ELR (cell line): ENCODE measurements around the gene NR1I3.
"Not testable (repeated sequence)": the region's sequence is repeated elsewhere in the genome, so short reads cannot be mapped to it uniquely, and the experiment has no call there.

ENCODE experiments used
- DNase-seq: peaks from one replicate; pipeline ENCODE4 v3.0.0-alpha.2; 2015; ENCODE audit warnings: low read depth

The NR1I3 gene, protein sequence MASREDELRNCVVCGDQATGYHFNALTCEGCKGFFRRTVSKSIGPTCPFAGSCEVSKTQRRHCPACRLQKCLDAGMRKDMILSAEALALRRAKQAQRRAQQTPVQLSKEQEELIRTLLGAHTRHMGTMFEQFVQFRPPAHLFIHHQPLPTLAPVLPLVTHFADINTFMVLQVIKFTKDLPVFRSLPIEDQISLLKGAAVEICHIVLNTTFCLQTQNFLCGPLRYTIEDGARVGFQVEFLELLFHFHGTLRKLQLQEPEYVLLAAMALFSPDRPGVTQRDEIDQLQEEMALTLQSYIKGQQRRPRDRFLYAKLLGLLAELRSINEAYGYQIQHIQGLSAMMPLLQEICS

GRCh38 chr1:161238039-161238473 is at the start of gene NR1I3:
TSS of gene NR1I3 (minus strand) at chr1:161238203. CDS start at chr1:161236565, 1,638 bp downstream.
- DNase-seq: peak; percentile 46

DNA sequence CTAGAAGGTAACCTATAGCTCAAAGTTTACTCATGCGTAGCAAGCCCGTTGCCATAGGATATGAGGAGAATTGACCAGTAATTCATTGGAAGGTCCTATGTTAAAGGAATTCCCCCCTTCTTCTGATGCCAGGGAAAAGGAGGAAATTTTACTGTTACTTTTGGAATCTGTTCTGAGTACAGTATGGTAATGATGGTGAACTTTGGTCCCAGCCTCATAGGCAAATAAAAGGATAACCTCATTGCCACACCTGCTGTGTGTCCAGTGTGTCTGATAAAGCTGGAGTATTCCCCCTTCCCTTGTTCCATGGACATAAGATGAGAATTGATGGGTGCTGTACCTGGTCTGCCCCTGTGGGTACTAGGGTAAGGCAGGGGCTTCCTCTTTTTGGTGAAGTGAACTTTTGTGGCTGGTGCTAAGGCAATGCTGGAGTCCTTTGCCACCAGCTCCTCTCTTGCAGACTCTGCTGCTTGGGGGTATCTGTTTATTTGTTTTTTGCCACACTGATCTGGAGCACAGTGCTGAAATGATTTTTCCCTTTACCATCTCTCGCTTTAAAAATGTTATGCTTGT is 49.6 kb upstream of the NR1I3 start:
- DNase-seq: no peak

GRCh38 chr1:161285521-161285920 is 47.5 kb upstream of the NR1I3 start:
- DNase-seq: no peak

DNA sequence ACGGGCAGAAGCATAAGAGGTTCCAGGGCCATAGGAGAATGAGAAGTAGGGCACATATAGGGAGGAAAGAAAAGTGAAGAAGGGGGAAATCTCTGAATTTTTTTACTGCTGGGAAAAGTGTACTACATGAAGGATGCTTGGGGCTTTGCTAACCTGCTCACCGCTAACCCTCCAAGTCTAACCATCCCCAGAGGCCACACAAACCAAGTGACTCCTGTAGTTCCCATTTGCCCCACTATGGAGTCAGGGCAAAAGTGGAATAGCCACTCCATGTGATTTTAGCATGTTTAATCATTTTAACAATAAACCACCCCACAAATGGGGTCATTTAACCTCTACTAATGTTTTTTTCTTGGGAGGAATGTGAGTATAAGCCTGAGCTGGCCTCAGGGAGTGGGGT is 47.1 kb upstream of the NR1I3 start:
- no peak for DNase-seq

DNA sequence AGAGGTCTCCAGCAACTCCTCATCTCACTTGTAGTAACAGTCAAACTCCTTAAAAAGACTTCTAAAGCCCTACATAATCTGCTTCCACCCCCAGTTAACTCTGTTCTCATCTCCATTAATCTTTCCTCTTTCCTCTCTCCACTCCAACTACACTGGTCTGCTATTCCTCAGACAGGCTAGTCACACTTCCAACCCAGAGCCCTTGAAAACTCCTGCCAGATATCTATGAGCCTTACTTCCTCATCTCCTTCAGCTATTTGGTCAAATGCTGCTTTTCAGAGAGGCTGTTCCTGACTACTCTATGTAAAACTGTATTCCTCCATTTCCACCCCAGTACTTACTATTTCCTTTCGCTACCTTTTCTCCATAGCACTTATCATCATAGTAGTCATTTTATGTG is 45.0 kb upstream of the NR1I3 start:
- DNase-seq: no peak

DNA sequence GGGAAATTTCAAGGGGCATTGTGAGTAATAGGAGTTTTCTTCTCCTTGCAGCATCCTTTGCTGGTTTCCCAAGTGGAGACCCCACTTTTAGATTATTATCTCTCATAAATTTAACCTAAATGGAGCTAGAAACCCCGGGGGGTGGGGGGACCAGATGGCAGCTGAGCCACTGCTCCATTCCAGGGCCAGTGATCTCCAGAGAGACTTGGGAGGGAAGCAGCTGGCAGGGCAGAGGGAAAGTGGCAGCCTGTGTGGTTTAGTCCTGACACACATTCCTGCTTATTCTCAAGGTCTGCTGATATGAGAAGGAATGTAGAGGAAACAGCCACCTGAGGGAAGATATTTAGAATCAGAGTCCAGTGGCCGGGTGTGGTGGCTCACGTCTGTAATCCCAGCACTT is 36.9 kb upstream of the NR1I3 start:
- no peak for DNase-seq

- no peak for DNase-seq
Observed at GRCh38 chr1:161273402-161273801, 35.4 kb upstream of the NR1I3 start.

DNA sequence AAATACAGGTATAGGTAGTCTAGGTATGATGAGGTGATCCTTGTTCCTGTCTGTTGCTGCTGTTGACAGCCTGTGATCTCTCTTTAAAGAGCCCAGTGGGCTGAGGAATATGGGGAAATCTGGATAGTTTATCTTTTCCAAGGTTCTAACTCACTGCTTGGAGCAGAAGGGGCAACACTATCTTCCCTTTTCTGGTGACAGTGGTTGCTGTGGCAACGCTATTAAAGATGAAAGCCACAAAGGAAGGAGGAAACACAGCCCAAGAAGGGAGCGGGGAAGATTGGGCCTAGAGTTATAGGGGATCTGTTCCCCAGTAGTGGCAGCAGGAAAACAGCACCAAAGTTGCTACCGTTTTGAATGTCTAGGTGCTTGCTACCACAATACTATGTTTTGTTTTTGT is 29.3 kb upstream of the NR1I3 start:
- no peak for DNase-seq

DNA sequence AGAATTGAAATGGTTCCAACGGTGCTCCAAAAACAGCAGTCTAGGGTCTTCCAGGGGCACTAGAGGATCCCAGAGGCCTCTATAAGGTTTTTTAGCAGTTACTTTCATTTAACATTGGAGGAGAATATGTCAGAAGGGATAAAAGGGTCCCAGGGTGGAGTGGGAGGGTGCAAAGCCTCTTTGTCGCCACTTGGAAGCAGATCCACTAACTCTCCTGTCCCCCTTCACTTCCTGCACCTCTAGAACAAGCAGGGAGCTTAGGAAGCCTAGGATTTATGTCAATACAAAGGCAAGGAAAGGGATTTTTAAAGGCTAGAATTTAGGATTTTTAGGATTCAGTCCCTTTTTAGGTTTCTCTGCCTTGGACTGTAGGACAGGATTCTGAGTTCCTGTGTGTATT is 28.8 kb upstream of the NR1I3 start:
- no peak for DNase-seq

GRCh38 chr1:161266202-161266601 is 28.2 kb upstream of the NR1I3 start:
- DNase-seq: peak; percentile 42

DNA sequence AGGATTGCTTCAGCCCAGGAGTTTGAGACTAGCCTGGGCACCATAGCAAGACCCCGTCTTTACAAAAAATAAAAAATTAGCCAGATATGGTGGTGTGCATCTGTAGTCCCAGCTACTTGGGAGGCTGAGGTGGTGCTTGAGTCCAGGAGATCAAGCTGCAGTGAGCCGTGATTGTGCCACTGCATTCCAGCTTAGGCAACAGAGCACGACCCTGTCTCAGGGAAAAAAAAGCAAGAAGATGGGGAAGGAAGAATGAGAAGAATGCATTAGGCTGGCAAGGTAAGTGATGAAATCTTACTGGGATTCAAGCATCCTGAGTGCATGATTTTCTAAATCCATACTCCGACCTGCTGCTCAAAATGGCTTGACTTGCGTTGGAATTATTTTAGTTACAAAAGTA is 27.3 kb upstream of the NR1I3 start:
- no peak for DNase-seq

DNA sequence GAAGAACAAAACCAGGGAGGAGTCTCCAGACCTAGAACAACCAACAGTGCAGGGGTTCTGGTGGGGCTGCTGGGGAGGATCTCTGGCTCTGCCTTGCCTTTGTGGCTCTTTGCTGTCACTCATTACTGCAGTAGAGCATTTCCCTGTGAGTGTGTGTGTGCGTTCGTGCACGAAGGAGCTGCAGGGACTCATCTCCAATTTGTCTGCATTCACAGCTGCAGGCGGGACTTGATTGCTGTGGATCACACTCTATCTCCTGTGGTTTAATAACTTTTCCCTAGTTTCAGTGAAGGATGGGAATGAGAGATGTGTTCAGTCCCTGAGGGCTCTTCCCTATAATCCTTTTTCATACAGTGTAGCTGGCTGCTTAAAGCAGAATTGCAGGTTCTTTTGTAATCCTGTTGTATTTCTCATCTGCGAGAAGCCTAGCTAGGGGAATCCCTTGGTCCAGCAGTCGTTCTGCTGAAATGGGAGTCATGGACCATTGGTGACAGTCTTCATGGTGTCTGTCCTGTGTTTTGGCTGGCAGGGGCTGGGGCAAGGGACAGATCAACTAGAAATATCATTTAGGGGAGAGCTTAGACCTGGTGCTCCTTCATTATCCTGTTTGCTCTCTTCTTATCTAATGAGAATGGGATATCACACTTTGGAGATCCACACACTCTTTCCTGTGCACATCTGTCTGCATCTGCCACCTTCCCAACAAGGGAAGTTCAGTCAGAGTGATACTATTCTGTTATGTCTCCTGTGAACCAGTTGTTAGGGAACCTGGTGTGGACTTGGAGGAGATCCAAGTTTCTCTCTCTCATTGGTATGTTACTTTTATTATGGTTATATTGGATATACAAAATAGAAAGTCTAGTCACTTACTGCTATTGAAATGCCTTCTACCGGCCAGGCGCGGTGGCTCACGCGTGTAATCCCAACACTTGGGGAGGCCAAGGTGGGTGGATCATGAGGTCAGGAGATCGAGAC is 23.5 kb upstream of the NR1I3 start:
- no peak for DNase-seq

DNA sequence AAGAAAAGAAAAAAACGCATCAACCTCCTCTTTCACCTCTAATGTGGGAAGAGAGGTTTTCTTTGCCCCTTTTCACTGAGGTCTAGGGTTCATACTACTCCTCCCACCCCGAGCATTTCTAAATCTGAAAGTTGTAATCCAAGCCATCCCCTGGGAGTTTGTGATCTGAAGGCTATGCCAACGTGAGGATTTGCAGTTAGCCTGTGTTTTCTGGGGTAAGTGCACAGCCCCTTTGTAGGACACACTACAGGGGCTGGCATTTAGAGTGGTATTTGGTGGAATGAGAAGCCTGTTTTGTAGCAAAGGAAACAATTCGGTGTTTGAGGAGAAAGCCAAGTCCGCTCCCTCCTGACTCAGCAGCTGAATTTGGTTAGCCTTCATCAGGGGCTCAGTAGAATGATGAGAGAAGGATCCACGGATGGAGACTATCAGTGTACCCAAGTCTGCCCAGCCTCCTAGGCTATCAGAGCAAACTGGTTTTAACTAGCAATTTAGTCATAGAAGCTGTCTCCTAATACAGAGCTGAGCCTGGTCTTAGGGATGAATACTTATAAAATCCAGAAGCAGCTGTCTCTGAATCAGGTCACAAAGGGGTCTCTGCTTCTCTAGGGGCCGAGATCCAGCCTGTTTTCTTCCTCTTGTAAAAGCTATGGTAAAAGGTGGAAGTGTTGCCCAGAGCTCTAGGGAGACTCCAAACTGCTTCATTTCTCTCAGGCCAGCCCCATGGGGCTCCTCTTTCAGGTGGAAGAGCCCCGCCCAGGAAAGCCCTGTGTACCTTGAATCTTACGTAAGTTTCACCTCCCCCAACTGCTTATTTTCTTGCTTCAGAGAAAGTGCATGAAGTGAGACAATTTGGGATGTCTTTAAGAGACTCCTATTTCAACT is 22.6 kb upstream of the NR1I3 start:
- no peak for DNase-seq

DNA sequence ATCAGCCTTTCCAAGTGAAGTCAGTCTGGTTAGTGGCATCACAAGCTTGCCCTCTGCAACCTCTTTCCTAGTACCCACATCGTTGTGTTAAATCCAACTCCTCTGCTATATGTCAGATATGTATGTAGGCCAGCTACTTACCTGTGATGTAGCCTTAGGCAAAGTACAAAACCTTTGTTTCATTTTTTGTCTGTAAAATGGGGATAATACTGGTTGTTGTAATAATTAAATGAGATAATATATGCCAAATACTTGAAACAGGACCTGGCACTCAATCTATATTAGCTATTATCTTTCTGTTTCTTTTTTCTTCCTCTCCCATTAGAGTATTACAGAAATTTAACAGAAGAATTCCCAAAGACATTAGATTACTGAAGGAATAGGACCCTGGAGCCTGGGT is 21.8 kb upstream of the NR1I3 start:
- no peak for DNase-seq

GRCh38 chr1:161259345-161259702 is 21.3 kb upstream of the NR1I3 start:
- no peak for DNase-seq

DNA sequence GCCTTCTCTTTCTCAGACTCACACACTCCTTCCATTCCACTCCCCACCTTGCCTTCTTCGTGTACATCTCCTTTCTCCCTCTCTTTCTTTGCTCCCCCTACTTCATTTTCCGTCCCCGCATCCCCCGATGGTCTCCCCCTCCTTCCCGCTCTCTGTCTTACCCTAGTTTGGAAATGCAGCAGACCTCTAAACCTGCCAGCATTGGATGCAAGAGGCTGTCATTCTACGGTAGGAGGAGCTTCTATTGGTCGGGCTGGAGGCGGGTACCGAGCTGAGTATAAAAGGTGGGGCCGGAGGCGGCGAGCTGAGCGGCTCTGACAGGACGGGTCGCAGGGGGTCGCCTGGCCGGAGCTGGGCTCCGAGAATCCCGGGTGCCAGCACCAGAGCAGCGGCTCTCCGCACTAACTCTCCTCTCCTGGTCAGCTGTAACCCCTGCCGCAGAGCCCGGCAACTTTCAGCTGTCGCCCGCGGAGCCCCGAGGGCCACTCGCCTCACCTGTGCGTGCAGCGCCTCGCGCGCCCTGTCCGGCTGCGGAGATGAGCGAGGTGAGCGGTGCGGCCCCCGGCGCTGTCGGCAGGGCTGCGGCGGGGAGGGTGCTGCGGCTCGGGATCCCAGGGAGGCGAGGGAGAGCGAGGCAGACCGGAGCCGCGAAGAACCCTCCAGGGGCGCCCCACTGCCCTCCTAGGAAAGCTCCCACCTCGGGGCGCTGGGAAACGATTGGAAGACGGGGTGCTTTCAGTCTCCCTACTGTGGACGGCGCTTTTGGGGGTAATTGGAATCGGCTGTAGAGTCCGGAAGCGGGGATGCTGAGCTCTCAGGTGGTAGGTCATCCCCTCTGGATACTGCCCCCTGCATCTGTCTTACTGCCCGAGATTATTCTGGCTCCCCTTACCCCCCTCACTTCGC is 20.7 kb upstream of the NR1I3 start, which contains the start of gene PCP4L1:
Gene PCP4L1 (plus strand): TSS at position 307 of the 906 bp plus-strand sequence. CDS start 230 bp downstream, at position 537.
- peak; percentile 60 for DNase-seq

DNA sequence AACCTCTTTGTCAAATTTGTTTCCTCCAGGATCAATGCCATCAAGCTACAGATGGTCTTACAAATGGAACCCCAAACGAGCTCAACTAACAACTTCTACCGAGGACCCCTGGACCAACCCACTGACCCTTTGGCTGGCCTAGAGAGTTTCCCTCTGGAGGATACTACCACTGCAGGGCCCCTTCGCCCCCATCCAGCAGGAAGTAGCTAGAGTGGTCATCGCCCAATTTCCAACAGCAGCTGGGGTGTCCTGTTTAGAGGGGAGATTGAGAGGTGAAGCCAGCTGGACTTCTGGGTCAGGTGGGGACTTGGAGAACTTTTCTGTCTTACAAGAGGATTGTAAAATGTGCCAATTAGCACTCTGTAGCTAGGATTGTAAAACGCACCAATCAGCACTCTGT is 19.1 kb upstream of the NR1I3 start:
- not testable (repeated sequence) for DNase-seq

DNA sequence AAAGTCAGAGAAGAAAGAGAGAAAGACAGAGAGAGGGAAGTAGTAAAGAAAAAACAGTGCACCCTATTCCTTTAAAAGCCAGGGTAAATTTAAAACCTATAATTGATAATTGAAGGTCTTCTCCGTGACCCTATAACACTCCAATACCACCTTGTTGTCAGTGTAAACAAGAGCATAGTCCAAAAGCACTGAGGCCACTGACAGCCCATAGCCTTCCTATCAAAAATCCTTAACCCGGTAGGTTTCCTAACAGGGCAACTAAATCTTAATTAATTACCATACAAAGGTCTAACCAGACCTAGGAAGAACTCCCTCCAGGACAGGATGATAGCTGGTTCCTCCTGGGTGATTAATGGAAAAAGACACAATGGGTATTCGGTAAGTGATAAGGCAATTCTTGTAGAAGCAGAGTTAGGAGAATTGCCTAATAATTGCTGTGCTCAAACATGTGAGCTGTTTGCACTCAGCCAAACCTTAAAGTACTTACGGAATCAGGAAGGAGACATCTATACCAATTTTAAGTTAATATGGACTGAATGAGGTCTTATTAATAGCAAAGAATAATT is 18.0 kb upstream of the NR1I3 start:
- not testable (repeated sequence) for DNase-seq

DNA sequence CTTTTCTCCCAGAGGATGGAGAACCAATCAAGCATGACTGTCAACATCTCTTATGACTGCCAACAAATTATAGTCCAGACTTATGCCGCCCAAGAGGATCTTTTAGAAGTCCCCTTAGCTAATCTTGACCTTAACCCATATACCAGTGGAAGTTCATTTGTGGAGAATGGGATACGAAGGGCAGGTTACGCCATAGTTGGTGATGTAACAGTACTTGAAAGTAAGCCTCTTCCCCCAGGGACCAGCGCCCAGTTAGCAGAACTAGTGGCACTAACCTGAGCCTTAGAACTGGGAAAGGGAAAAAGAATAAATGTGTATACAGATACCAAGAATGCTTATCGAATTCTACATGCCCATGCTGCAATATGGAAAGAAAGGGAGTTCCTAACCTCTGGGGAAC is 17.3 kb upstream of the NR1I3 start:
- DNase-seq: not testable (repeated sequence)

- DNase-seq: no peak
Observed at GRCh38 chr1:161251579-161251978, 13.6 kb upstream of the NR1I3 start.
